Suprapubic skin (tissue), 3 donors: ENCODE results near the gene TMCC1.

ENCODE experiments used
- CTCF ChIP-seq, 2 donors: fragments of 200-600 bp in 1 of 2; fragments of 450-650 bp in 1 of 2; sonication (generic) in 1 of 2; IDR thresholded peaks; one replicate each; pipeline ENCODE4 v1.5.1; 2016 to 2019; ENCODE audit warnings: antibody characterized with exemption in 2 of 2, mild to moderate bottlenecking in 1 of 2, moderate library complexity in 1 of 2
- EP300 ChIP-seq: sonication (generic); formaldehyde crosslinking; IDR thresholded peaks from one replicate; pipeline ENCODE4 v1.6.1; 2017; ENCODE audit warnings: antibody characterized with exemption
- POLR2A ChIP-seq, 2 donors: fragments of 450-650 bp; IDR thresholded peaks; one replicate each; pipeline ENCODE4 v1.6.1; 2017; ENCODE audit warnings: antibody characterized with exemption in 2 of 2, mild to moderate bottlenecking in 2 of 2, moderate library complexity in 2 of 2

GRCh38 chr3:129600348-129600747 is 293.2 kb downstream of the TMCC1 start:
- TF ChIP-seq EP300: no peak
- no peak for TF ChIP-seq POLR2A (IDR thresholded peaks at IDR 0.05)
- TF ChIP-seq CTCF (IDR thresholded peaks at IDR 0.05): no peak
